CD14-positive monocyte (primary cell): ENCODE measurements around the gene GALNT12. TPM values are rescaled to one million over a fixed set of nuclear protein-coding genes. Genes with fewer than 3 reads are reported as not detected.

Source experiments
- DNase-seq, 3 donors: peaks; one replicate each; pipeline ENCODE4 v3.0.0-alpha.2; 2011 to 2022
- H2AFZ ChIP-seq: 2 replicates; pipeline ENCODE4 v1.6.0; 2012; ENCODE audit warnings: mild to moderate bottlenecking, low read depth, low read length, inconsistent platforms; ENCODE audit not compliant: insufficient read depth, poor library complexity, severe bottlenecking
- H3K27ac ChIP-seq, 2 donors: 1 replicate in 1 of 2; 2 replicates in 1 of 2; pipeline ENCODE4 v1.5.1; 2012 to 2013; ENCODE audit warnings: low read length in 2 of 2, control low read depth in 1 of 2, inconsistent platforms in 1 of 2, low read depth in 1 of 2, mild to moderate bottlenecking in 1 of 2
- H3K27me3 ChIP-seq, 2 donors: one replicate each; pipeline versions ENCODE4 v1.6.0 to v1.6.1; 2011 to 2013; ENCODE audit warnings: low read length in 2 of 2; ENCODE audit not compliant: control insufficient read depth in 2 of 2, insufficient read depth in 2 of 2
- H3K36me3 ChIP-seq, 2 donors: replicated peaks in 1 of 2; 1 replicate in 1 of 2; 2 replicates in 1 of 2; pipeline versions ENCODE4 v1.5.1 to v1.6.1; 2012 to 2013; ENCODE audit warnings: low read length in 2 of 2, control low read depth in 1 of 2, inconsistent platforms in 1 of 2, mild to moderate bottlenecking in 1 of 2; ENCODE audit not compliant: insufficient read depth in 2 of 2, control insufficient read depth in 1 of 2
- H3K4me1 ChIP-seq, 2 donors: 1 replicate in 1 of 2; 2 replicates in 1 of 2; pipeline versions ENCODE4 v1.5.1 to v1.6.1; 2012 to 2013; ENCODE audit warnings: low read length in 2 of 2, control low read depth in 1 of 2, inconsistent platforms in 1 of 2, mild to moderate bottlenecking in 1 of 2, moderate library complexity in 1 of 2; ENCODE audit not compliant: insufficient read depth in 2 of 2, control insufficient read depth in 1 of 2
- H3K4me2 ChIP-seq: replicated peaks from 2 replicates; pipeline ENCODE3; 2012; ENCODE audit warnings: low read length, moderate library complexity, mild to moderate bottlenecking; ENCODE audit not compliant: poor library complexity, severe bottlenecking; ENCODE audit errors: extremely low read depth
- H3K4me3 ChIP-seq, 3 experiments: fragments of 200-600 bp in 1 of 3; sonication (generic) in 1 of 3; replicated peaks in 1 of 3; 1 replicate in 2 of 3; 2 replicates in 1 of 3; pipeline ENCODE4 v1.5.1; 2011 to 2013; ENCODE audit warnings: low read length in 3 of 3, mild to moderate bottlenecking in 3 of 3, control low read depth in 2 of 3, low read depth in 2 of 3, inconsistent platforms in 1 of 3, moderate library complexity in 1 of 3
- H3K79me2 ChIP-seq: 2 replicates; pipeline ENCODE4 v1.6.0; 2012; ENCODE audit warnings: mild to moderate bottlenecking, control low read depth, inconsistent platforms, low read length, moderate library complexity; ENCODE audit not compliant: insufficient read depth
- H3K9ac ChIP-seq: 2 replicates; pipeline ENCODE4 v1.6.0; 2017; ENCODE audit warnings: low read length, mild to moderate bottlenecking; ENCODE audit not compliant: insufficient read depth, poor library complexity, severe bottlenecking
- H3K9me3 ChIP-seq, 2 donors: replicated peaks in 1 of 2; 1 replicate in 1 of 2; 2 replicates in 1 of 2; pipeline versions ENCODE4 v1.5.1 to v1.6.1; 2012 to 2013; ENCODE audit warnings: low read length in 2 of 2, control low read depth in 1 of 2; ENCODE audit not compliant: control insufficient read depth in 1 of 2, insufficient read depth in 1 of 2
- H4K20me1 ChIP-seq: 2 replicates; pipeline ENCODE4 v1.6.0; 2012; ENCODE audit warnings: mild to moderate bottlenecking, low read length, control low read depth, moderate library complexity; ENCODE audit not compliant: insufficient read depth
- H3K27ac Mint-ChIP-seq, 7 donors: one replicate each; pipeline ENCODE4 v1.8.0; 2020; ENCODE audit warnings: mild to moderate bottlenecking in 7 of 7, mixed read lengths in 7 of 7, moderate library complexity in 6 of 7, inconsistent platforms in 2 of 7
- H3K27me3 Mint-ChIP-seq, 3 donors: one replicate each; pipeline ENCODE4 v1.8.0; 2021 to 2022; ENCODE audit warnings: low read depth in 3 of 3, mild to moderate bottlenecking in 3 of 3, mixed read lengths in 3 of 3, moderate library complexity in 3 of 3, inconsistent platforms in 1 of 3
- H3K36me3 Mint-ChIP-seq, 2 donors: one replicate each; pipeline ENCODE4 v1.8.0; 2020; ENCODE audit warnings: mixed read lengths in 2 of 2, inconsistent platforms in 1 of 2, mild to moderate bottlenecking in 1 of 2
- H3K4me1 Mint-ChIP-seq: one replicate; pipeline ENCODE4 v1.8.0; 2020; ENCODE audit warnings: mild to moderate bottlenecking, mixed read lengths
- H3K4me3 Mint-ChIP-seq, 2 donors: one replicate each; pipeline ENCODE4 v1.8.0; 2020; ENCODE audit warnings: mild to moderate bottlenecking in 2 of 2, mixed read lengths in 2 of 2, moderate library complexity in 1 of 2
- H3K9me3 Mint-ChIP-seq, 7 donors: one replicate each; pipeline ENCODE4 v1.8.0; 2020 to 2022; ENCODE audit warnings: mixed read lengths in 7 of 7, mild to moderate bottlenecking in 6 of 7, moderate library complexity in 6 of 7, inconsistent platforms in 2 of 7
- CTCF ChIP-seq: fragments of 200-600 bp; IDR thresholded peaks from one replicate; pipeline ENCODE4 v1.8.0; 2022; ENCODE audit warnings: antibody characterized with exemption, mild to moderate bottlenecking
- WGBS: methylation state at CpG from one replicate; pipeline ENCODE4 v1.1.5; 2013; ENCODE audit warnings: missing lambda C conversion rate; ENCODE audit not compliant: insufficient coverage; 5-methylcytosine and 5-hydroxymethylcytosine counted together
- intact Hi-C, 2 donors: fragments of 100-400 bp; cut with micrococcal nuclease; formaldehyde crosslinking; loops; one replicate each; pipeline versions ENCODE4 v1.15.0 to v1.15.1; 2023
- polyA plus RNA-seq, 3 donors: library from polyadenylated mRNA; depleted of rRNA in 1 of 3; unstranded in 2 of 3; stranded (reverse) in 1 of 3; fragments of 300-500 nt in 2 of 3; fragments of >200 nt in 1 of 3; fragmentation: Illumina TruSeq in 2 of 3; gene quantifications; 1 replicate in 2 of 3; 2 replicates in 1 of 3; pipeline ENCODE4 v1.2.3, GENCODE V29; 2012 to 2021

Gene GALNT12
- polyA plus RNA-seq, 3 donors: 0.16 TPM; not detected in 2

GRCh38 chr9:98873951-98874371, 66.5 kb downstream of the GALNT12 start:
- Mint-ChIP-seq H3K27me3 (peaks cover 7 to 8% (median 8%) of the 10 kb centered on the region in 3 donors), H3K4me1 (peaks cover 27% of the 10 kb centered on the region), H3K27ac (peak overlapping the region in 1 of 7 donors; percentile 52), H3K36me3 (no peaks in the 10 kb centered on the region), H3K9me3 (peaks cover 0 to 4% (median 0%) of the 10 kb centered on the region in 7 donors), H3K4me3 (no peak overlapping the region)
- H3K27me3 ChIP-seq: no peaks in the 10 kb centered on the region
- H4K20me1 ChIP-seq: no peaks in the 10 kb centered on the region
- H3K36me3 ChIP-seq: no peaks in the 10 kb centered on the region
- no peak for DNase-seq
- no peak overlapping the region for H2AFZ ChIP-seq
- H3K9ac ChIP-seq: no peak overlapping the region
- intact Hi-C loops: no loop called here
- no peak overlapping the region for H3K4me3 ChIP-seq
- H3K4me1 ChIP-seq: peaks cover 2 to 14% of the 10 kb centered on the region in 2 donors
- H3K4me2 ChIP-seq: no peak overlapping the region
- TF ChIP-seq CTCF: no peak
- WGBS: 33% methylated on average over 2 of the region's 3 CpGs
- H3K79me2 ChIP-seq: no peaks in the 10 kb centered on the region
- no peak overlapping the region for H3K27ac ChIP-seq
- no peaks in the 10 kb centered on the region for H3K9me3 ChIP-seq

- Histone ChIP-seq H3K36me3 (no peaks in the 10 kb centered on the region), H3K79me2 (no peaks in the 10 kb centered on the region), H3K9me3 (no peaks in the 10 kb centered on the region), H3K4me1 (peaks cover 0 to 12% of the 10 kb centered on the region in 2 donors), H4K20me1 (no peaks in the 10 kb centered on the region), H3K4me3 (no peak overlapping the region), H3K9ac (no peak overlapping the region), H2AFZ (no peak overlapping the region), H3K27me3 (no peaks in the 10 kb centered on the region), H3K27ac (no peak overlapping the region), H3K4me2 (no peak overlapping the region)
- Mint-ChIP-seq H3K4me3 (no peak overlapping the region), H3K36me3 (no peaks in the 10 kb centered on the region), H3K4me1 (peaks cover 24% of the 10 kb centered on the region), H3K27me3 (peaks cover 9 to 10% (median 9%) of the 10 kb centered on the region in 3 donors), H3K9me3 (peaks cover 0 to 3% (median 0%) of the 10 kb centered on the region in 7 donors), H3K27ac (no peak overlapping the region)
- no peak for DNase-seq
- WGBS: 79% methylated on average over 3 of the region's 5 CpGs
- no peak for TF ChIP-seq CTCF
- intact Hi-C loops: no loop called here
Measured at GRCh38 chr9:98874721-98875255, 67.3 kb downstream of the GALNT12 start.
